Stimulated activated CD8-positive, alpha-beta memory T cell treated with anti-CD3 and anti-CD28 coated beads, Interleukin-15, amount 100 ng/mL, for 4 hours (primary cell): Measurements from ENCODE around the gene PNMA8B.

Experiments
- DNase-seq, 2 donors: peaks; one replicate each; pipeline ENCODE4 v3.0.0-alpha.2; 2020; ENCODE audit warnings: low read depth in 2 of 2

Gene PNMA8B

GRCh38 chr19:46460055-46460454, 35.6 kb downstream of the PNMA8B start:
- DNase-seq = no peak

DNA sequence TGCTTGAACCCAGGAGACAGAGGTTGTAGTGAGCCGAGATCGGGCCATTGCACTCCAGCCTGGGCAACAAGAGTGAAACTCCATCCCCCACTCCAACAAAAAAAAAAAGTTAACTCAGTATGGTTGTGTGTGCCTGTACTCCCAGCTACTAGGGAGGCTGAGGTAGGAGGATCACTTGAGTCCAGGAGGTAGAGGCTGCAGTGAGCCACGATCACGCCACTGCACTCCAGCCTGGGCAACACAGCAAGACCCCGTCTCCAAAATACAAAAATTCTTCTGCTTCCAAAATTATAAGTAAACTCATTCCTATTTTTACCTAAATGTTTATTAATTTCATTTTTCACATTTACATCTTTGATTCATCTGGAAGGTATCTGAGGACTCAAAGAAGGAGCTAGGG, 38.7 kb downstream of the PNMA8B start:
- DNase-seq = no peak

GRCh38 chr19:46454244-46454643, 41.4 kb downstream of the PNMA8B start:
- no peak for DNase-seq

DNA sequence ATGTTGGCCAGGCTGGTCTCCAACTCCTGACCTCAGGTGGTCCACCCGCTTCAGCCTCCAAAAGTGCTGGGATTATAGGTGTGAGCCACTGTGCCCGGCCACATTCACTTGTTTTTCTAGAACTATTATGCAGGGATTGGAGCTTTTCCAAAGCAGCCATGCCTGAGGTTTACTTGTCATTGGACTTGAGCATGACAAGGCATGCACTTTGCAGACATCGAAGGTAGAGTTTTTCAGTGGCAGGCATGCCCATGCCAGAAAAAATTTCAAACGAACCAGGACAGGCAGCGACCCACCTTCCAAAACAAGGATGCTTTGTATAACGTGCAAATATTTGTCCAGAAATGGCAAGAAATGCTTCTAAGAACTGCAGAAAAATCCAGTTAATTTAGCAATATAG, 42.0 kb downstream of the PNMA8B start:
- DNase-seq = no peak

GRCh38 chr19:46452186-46452585, 43.5 kb downstream of the PNMA8B start:
- no peak for DNase-seq

- no peak for DNase-seq
Measured at GRCh38 chr19:46451352-46451751, 44.3 kb downstream of the PNMA8B start.

DNA sequence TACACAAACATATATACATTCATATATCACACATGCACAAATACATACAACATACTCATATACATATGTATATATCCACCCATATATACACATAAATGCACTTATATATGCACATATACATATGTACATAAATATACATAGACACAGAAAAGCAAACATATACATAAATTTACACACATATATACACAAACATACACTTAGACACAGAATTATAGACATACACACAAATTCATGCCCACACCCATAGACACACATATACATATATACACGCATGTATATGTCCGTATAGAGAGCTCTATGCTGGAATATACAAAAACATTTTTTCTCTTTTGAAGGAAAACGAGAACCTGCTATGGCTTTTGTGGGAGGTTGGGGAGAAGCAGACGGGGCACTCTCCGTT, 44.9 kb downstream of the PNMA8B start:
- DNase-seq = no peak

DNA sequence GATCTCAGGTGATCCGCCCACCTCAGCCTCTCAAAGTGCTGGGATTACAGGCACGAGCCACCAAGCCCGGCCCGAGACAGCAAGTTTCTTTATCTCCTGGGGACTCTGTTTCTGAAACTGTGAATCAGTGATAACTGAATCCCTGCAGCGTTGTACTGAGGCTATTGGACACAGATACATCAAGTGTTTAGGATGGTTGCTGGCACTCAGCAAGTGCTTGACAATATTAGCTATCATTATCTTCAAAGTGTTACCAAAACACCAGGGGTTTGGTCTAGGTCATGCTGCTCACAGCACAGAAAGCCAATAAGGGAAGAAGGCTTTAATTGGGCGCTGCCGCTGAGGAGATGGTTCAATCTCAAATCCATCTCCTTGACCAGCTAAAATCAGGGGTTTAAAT, 46.4 kb downstream of the PNMA8B start:
- DNase-seq = no peak

DNA sequence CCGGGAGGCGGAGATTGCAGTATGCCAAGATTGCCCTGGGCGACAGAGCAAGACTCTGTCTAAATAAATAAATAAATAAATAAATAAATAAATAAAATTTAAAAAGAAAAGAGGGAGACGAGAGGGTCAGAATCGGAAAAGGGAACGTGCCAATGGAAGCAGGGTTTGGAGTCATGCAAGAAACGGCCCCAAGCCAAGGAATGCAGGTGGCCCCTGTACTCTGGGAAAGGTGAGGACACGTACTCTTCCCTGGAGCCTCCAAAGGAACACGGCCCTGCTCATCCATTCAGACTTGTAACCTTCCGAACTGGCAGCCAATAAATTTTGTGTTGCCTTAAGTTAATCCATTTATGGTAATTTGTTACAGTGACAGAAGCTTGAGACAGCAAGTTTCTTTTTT, 47.1 kb downstream of the PNMA8B start:
- no peak for DNase-seq

DNA sequence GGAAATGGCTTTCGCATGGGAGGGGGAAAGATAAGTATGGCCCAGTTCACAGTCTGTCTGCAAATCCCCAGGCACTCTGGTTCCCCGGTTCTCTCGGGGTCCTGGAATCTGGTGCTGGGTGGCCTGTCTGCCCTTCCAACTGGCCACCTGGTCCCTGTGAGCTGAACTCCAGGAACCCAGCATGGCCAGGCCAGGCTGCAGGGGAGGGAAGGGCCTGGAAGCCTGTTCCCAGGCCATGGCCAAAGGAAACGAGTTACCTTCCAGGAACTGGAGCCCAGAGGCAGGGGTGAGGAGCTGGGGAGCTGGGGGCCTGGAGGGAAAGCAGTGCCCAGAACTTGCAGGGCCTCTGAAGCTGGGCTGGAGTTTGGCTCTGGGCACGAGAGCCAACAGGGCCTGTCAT, 47.8 kb downstream of the PNMA8B start:
- DNase-seq = no peak

- no peak for DNase-seq
Measured at GRCh38 chr19:46447006-46447405, 48.7 kb downstream of the PNMA8B start.

DNA sequence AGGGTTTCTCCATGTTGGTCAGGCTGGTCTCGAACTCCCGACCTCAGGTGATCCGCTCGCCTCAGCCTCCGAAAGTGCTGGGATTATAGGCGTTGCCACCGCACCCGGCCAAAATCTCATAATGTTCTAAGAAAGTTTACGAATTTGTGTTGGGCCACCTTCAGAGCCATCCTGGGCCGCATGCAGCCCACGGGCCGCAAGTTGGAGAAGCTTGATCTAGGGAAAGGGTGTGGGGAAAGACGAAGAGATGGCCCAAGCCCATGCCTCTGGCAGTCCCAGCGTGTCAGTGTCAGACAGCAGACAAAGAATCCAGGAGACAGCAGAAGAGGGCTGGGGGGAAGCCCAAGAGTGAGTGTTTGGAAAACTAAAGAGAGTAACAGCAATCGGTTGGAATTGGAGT, 49.6 kb downstream of the PNMA8B start:
- no peak for DNase-seq

DNA sequence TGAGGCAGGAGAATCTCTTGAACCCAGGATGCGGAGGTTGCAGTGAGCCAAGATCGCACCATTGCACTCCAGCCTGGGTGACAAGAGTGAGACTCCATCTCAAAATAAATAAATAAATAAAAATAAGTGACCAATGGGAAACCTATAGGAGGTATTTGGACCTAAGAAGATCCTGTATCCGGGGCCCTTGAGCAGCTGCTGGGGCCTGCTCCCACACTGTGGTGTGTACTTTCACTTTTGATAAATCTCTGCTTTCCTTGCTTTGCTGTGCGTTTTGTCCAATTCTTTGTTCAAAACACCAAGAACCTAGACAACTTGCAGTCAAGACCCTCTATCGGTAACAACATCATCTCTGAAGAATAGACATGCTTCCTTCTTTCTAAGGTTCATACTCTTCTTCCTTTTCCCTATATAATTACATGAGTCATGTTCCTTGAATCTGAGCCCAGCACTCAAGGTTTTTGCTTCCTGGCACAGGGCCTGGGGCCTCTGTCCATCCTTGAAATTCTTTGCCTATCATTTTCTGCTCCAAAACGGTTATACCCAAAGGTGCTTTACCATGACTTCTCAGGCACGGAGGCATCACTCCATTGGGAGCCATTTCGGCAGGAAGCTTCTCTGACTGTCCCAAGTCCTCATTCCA, 52.7 kb downstream of the PNMA8B start:
- no peak for DNase-seq

GRCh38 chr19:46441866-46442265, 53.8 kb downstream of the PNMA8B start:
- no peak for DNase-seq
